Measurements from ENCODE around the gene EPB41L4A.
"Not testable (repeated sequence)": the region's sequence is repeated elsewhere in the genome, so short reads cannot be mapped to it uniquely, and the experiment has no call there.

EPB41L4A gene, protein sequence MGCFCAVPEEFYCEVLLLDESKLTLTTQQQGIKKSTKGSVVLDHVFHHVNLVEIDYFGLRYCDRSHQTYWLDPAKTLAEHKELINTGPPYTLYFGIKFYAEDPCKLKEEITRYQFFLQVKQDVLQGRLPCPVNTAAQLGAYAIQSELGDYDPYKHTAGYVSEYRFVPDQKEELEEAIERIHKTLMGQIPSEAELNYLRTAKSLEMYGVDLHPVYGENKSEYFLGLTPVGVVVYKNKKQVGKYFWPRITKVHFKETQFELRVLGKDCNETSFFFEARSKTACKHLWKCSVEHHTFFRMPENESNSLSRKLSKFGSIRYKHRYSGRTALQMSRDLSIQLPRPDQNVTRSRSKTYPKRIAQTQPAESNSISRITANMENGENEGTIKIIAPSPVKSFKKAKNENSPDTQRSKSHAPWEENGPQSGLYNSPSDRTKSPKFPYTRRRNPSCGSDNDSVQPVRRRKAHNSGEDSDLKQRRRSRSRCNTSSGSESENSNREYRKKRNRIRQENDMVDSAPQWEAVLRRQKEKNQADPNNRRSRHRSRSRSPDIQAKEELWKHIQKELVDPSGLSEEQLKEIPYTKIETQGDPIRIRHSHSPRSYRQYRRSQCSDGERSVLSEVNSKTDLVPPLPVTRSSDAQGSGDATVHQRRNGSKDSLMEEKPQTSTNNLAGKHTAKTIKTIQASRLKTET

DNA sequence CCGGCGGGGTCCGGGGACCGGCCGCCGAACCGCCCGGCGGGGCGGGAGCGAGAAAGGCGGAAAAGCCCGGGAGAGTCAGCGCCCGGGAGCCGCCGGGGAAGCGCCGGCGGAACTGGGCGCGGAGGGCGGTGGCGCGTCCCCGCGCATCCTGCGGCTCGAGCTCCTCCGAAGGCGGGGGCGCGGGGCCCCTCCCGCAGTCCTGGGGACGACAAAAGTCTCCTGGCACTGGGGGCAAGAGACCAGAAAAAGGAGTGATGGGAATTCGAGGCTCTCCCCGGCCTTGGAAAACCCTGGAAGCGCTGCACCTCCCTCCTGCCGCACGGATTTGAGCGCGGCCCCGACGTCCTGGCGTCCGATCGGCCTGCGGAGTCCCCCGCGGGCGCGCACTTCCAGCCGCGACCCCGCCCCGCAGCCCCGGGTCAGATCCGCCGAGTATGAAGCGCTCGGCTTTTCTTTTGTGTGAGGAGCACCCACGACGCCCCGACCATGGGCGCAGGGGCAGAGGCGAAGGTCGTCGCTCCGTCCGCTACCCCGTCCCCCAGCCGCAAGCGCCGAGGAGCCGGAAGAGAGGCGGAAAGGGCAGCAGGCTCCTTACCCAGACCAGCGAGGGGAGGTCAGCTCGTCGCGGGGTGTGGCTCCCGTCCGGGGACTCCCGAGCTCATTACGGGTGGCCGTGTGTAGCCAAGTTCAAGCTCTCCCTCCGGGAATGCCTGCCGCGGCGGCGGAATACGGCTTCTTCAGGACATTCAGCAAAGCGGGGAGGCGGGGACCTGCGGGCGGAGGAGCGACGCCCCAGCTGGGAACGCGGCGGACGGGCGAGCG is at the start of gene EPB41L4A:
TSS of gene EPB41L4A (minus strand) at position 114 of the 822 bp plus-strand sequence. CDS start 238 bp downstream, outside the sequence.
- H3K27ac ChIP-seq, result peak within 1 kb of the TSS; percentile 61

DNA sequence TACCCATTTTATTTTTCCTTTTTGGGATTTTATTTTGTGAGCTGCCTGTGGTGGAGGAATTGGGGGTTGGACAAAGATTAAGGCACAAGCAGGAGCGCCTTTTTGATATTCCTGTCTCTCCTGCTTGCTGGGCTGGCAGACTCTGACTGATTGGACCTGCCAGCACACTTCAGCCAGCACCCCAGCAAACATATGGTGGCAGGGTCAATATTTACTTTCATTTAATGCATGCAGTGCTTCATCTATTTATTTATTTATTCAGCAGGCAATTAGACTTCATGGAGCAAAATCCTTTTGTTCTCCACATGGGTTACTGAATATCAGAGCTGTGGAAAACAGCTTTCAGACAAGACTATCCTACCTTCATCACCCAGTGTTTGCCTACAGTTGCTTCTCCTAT is 48.4 kb upstream of the EPB41L4A start:
- H3K27ac ChIP-seq, result 0 out of 2 replicates have a peak overlapping the region, but pooled peaks have one; percentile 9
- TF ChIP-seq, protein P1, sequence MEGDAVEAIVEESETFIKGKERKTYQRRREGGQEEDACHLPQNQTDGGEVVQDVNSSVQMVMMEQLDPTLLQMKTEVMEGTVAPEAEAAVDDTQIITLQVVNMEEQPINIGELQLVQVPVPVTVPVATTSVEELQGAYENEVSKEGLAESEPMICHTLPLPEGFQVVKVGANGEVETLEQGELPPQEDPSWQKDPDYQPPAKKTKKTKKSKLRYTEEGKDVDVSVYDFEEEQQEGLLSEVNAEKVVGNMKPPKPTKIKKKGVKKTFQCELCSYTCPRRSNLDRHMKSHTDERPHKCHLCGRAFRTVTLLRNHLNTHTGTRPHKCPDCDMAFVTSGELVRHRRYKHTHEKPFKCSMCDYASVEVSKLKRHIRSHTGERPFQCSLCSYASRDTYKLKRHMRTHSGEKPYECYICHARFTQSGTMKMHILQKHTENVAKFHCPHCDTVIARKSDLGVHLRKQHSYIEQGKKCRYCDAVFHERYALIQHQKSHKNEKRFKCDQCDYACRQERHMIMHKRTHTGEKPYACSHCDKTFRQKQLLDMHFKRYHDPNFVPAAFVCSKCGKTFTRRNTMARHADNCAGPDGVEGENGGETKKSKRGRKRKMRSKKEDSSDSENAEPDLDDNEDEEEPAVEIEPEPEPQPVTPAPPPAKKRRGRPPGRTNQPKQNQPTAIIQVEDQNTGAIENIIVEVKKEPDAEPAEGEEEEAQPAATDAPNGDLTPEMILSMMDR (conservative IDR thresholded peaks at IDR 0.05), result no peak

More for the DNA sequence above, at the start of gene EPB41L4A:
- TF ChIP-seq, protein P1 (conservative IDR thresholded peaks at IDR 0.05), result no peak

DNA sequence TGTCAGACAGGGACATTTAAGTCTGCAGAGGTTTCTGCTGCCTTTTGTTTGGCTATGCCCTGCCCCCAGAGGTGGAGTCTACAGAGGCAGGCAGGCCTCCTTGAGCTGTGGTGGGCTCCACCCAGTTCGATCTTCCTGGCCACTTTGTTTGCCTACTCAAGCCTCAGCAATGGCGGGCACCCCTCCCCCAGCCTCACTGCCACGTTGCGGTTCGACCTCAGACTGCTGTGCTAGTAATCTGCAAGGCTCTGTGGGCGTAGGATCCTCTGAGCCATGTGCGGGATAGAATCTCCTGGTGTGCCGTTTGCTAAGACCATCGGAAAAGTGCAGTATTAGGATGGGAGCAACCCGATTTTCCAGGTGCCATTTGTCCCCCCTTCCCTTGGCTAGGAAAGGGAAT is 47.2 kb upstream of the EPB41L4A start:
- H3K27ac ChIP-seq, result not testable (repeated sequence)

DNA sequence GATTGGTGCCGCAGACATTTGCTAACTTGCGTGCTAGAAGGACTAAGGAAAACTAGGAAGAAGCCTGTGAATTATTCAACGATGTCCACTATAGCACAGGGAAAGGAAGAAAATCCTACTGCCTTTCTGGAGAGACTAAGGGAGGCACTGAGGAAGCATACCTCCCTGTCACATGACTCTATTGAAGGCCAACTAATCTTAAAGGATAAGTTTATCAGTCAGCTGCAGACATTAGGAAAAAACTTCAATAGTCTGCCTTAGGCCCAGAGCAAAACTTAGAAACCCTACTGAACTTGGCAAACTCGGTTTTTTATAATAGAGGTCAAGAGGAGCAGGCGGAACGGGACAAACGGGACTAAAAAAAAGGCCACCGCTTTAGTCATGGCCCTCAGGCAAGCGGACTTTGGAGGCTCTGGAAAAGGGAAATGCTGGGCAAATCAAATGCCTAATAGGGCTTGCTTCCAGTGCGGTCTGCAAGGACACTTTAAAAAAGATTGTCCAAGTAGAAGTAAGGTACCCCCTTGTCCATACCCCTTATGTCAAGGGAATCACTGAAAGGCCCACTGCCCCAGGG is 28.2 kb upstream of the EPB41L4A start:
- H3K27ac ChIP-seq, result not testable (repeated sequence)

DNA sequence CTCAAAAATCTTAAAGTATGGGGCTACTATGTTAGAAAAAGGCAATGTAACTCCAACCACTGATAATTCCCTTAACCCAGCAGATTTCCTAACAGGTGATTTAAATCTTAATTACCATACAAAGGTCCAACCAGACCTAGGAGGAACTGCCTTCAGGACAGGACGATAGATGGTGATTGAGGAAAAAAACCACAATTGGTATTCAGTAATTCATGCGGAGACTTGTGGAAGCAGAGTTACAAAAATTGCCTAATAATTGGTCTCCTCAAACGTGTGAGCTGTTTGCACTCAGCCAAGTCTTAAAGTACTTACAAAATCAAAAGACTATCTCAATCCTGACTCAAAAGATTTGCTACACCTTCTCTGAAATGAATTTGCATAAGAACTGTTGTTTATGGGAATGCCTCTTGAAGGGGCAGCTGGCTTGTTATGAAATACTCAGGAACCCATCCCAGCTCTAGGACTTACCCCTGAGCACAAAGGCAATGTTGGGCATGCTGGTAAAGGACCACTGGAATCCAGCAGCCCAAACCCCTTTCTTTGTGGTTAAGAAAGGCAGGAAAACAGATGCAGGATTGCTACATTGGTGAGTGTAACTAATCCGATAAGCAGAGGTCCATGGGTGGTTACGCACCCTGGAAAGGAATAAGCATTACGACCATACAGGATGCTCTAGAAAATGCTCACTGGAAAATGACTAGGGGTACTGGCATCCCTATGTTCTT is 26.7 kb upstream of the EPB41L4A start:
- no peak overlapping the region for H3K27ac ChIP-seq
- TF ChIP-seq, protein P1 (conservative IDR thresholded peaks at IDR 0.05), result no peak

DNA sequence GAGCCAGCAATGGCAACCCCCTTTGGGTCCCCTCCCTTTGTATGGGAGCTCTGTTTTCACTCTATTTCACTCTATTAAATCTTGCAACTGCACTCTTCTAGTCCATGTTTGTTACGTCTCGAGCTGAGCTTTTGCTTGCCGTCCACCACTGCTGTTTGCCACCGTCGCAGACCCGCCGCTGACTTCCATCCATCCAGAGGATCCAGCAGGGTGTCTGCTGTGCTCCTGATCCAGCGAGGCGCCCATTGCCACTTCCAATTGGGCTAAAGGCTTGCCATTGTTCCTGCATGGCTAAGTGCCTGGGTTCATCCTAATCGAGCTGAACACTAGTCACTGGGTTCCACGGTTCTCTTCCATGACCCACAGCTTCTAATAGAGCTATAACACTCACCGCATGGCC is 24.9 kb upstream of the EPB41L4A start:
- not testable (repeated sequence) for H3K27ac ChIP-seq

DNA sequence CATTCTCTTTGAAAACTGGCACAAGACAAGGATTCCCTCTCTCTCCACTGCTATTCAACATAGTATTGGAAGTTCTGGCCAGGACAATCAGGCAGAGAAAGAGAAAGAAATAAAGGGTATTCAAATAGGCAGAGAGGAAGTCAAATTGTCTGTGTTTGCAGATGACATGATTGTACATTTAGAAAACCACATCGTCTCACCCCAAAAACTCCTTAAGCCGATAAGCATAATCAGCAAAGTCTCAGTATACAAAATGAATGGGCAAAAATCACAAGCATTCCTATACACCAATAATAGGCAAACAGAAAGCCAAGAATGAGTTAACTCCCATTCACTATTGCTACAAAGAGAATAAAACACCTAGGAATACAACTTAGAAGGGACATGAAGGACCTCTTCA is 21.0 kb upstream of the EPB41L4A start:
- TF ChIP-seq, protein P1 (conservative IDR thresholded peaks at IDR 0.05), result no peak
- no peak overlapping the region for H3K27ac ChIP-seq

DNA sequence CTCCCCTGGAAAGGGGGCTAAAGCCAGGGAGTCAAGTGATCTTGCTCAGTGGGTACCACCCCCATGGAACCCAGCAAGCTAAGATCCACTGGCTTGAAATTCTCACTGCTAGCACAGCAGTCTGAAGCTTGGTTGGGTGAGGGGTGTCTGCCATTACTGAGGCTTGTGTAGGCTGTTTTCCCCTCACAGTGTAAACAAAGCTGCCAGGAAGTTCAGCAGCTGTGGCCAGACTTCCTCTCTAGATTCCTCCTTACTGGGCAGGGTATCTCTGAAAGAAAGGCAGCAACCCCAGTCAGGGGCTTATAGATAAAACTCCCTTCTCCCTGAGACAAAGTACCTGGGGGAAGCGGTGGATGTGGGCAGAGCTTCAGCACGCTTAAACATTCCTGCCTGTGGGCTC is 17.1 kb upstream of the EPB41L4A start:
- H3K27ac ChIP-seq, result no peak overlapping the region
- TF ChIP-seq, protein P1 (conservative IDR thresholded peaks at IDR 0.05), result no peak

All from VCaP (cell line).